ENCODE results near the gene VPS51.

Gene VPS51

DNA sequence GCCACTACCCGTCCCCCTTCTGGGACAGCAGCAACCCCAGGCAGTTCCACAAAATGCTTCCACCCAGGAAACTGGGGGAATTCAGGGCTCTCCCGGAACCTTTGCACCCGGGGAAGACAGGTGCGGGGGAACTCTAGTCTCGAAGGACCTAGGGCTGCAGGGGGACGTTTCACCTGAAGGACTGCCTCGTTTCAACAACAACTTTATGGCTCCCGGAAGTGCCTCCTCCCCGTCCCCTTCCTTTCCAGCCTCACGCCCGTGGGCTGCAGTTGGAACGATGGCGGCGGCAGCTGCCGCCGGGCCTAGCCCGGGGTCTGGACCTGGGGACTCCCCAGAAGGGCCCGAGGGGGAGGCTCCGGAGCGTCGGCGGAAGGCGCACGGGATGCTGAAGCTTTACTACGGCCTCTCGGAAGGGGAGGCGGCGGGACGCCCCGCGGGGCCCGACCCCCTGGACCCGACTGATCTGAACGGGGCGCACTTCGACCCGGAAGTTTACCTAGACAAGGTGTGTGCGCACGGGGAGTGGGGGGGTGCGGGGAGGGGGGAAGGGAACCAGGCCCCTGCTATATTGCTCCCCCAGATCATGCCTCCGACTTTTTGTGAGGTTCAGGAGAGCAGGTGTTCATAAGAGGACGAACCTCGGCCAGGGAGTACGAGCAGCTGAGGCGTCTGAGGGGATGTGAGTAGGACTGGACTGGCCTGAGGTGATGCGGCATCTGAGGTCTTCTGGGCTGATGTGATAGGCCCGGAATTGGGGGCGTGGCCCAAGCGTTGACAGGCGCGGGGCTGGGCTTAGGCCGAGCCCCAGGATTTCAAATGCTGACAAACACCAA is at the start of gene VPS51:
TSS of gene VPS51 (plus strand) at position 241 of the 833 bp plus-strand sequence. CDS start at position 278, 37 bp downstream.
- peak; percentile 65 to 79 (median 66) for DNase-seq

DNA sequence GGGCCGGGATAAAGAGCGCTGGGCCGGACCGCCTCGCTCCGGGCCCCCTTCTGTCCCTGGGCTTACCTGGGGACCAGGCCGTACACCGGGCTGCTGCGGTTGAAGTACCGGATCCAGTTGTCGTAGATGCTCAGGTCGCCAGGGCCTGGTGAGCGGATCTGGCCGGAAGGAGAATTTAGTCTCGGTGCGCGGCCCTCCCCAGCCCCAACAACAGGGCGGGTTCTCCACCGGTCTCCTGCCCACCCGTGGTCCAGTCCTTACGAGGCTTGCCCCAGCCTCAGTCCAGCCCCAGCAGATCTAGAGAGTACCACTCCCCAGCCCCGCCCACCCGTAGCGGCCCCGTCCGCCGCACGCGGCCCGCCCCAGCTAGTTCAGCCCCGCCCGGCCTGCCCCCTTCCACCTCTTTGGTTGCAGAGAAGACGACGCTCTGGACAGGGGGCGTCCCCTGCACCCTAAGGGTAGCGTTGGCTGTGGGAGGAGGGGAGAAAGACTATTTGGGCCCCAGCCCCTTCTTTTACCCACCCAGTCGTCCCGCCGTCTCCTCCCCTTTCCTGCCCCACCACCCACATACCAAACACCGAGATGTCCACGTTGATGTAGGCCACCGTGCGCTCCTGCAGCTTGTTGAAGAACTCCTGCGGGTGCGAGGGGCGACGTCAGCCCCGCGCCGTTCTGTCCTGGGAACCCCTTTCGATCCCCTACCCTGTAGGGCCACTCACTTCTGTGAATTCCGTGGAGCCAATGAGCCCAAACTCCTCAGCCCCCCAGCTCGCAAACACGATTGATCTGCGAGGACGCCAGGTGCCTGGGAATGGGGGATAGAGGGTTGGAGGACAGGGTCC is 48.2 kb upstream of the VPS51 start:
- DNase-seq = peak in 1 of 4 experiments; percentile 27

- no peak for DNase-seq
These were observed 44.6 kb upstream of the VPS51 start for GRCh38 chr11:65051398-65051858.

- DNase-seq = no peak
These were observed 42.0 kb upstream of the VPS51 start for GRCh38 chr11:65053827-65054508.

- DNase-seq = no peak
These were observed 40.5 kb upstream of the VPS51 start for GRCh38 chr11:65055538-65055937.

DNA sequence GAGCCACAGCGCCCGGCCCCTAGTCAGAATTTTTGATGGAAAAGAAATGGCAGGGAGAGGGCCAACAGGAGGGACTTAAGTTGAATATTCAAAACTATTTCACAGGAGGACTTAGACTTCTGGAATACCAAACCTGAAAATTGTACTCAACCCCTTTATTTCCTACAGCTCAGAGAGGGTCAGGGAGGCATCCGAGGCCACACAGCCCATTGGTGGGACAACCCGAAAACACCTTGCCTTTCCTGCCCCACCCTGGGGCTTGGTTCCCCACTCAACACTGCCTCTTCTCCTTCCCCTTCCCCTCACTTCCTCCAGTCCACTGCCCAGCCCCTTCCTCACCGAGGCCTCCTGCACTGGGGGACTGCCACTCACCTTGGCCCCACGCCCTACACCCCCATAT is 39.0 kb upstream of the VPS51 start:
- no peak for DNase-seq

GRCh38 chr11:65057526-65057925 is 38.5 kb upstream of the VPS51 start:
- DNase-seq = no peak

DNA sequence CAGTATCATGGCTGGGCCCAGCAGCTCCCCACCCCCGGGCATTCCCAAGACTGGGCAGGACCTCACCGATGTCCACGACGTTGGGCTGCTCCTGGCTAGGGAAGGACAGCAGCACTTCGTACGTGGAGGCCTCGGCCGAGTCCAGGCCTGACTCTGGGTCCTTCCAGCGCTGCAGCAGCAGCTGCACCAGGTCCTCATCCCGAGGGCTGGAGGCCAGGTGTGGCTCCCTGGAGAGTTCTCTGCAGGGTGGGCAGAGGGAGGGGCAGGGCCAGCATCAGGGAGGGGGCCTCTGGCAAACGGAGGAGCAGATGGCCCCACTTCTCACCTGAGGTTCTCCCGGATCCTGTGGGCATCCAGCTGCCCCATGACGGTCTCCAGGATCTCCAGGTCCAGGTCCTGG is 38.0 kb upstream of the VPS51 start:
- DNase-seq = no peak

DNA sequence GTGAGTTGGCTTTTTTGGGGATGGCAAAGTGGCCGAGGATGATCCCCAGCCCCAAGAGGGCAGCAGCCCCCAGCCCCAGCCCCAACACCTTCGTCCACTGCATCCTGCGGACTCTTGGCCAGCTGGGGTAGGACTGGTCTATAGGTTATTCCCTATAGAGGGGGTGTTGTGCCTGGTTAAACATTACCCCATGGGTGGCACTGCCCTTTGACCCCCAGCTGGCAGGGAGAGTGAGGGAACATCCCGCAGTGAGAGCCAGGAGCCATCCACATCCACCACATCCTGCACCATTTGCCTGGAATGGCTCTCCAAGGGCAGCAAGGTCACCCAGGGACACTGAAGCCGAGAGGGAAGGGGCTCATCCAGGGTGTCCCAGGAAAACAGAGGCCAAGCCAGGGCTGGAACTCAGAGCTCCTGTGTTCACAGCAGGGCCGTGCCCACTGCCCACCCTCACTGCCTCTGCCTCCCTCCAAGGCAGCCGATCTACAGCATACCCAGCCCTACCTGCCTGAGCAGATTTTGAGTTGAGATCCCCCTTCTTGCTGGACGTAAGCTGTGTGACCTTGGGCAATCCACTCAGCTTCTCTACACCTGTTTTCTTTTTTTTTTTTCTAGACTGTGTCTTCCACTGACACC is 37.5 kb upstream of the VPS51 start, which contains the start of gene NAALADL1:
TSS of gene NAALADL1 (minus strand) at position 135 of the 636 bp plus-strand sequence. CDS start at position 103, 32 bp downstream.
- DNase-seq = no peak

DNA sequence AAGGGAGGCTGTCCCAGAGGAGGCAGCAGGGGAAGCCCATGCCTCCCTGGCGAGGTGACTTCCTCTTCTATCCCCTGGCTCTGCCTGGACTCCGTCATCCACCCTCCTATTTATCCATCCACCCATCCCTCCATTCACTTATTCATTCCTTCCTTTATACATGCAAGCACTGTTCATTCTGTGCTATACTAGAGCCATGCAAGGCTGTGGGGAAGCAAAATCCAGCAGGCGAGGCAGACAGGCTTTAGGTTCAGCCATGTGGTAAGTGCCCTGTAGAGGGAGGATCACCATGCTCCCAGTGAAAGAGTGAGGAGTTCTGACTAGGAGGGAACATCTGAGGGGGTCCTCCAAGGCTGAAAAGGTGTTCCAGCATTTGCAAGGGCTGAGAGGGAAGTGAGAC is 36.5 kb upstream of the VPS51 start:
- no peak for DNase-seq

DNA sequence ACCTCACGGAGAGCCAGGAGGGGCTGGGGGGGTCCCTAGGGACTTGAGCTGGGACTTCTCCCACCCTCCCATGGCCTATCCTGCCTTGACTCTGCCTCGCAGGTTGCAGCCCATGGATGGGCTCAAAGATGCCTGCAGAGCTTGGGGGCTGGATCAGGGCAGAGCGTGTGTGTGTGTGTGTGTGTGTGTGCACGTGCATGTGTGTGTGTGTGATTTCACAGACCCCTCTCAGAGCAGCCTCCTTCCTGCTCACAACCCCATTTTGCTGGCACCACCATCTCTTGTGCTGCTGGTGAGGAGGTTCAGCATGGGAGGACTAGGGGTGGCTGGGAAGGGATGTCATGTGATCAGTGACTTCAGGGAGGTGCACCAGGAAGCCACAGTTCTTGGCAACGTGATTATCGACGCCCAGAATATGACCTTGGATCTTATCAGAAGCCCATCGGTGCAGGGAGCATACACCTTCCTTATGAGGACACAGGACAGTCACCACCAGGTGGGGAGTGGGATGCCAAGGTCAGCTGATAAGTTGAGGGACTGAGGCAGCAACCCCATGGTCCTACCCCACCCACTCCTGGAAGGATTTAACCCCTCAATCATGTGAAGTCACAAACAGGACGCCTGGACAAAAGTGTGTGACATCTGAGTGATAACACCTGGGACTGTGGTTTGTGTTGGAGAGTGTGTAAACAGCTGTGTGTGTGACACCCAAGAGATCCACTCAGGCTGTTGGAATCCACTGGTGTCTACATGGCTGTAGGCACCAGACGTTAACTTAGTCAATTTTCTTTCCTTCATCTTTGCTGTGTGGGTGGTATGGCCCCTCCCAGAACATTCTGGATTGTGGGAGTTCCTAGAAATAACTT is 35.8 kb upstream of the VPS51 start:
- DNase-seq = no peak

GRCh38 chr11:65060913-65061408 is 35.1 kb upstream of the VPS51 start:
- DNase-seq = peak in 1 of 4 experiments; percentile 17

GRCh38 chr11:65063532-65063931 is 32.5 kb upstream of the VPS51 start:
- DNase-seq = no peak

DNA sequence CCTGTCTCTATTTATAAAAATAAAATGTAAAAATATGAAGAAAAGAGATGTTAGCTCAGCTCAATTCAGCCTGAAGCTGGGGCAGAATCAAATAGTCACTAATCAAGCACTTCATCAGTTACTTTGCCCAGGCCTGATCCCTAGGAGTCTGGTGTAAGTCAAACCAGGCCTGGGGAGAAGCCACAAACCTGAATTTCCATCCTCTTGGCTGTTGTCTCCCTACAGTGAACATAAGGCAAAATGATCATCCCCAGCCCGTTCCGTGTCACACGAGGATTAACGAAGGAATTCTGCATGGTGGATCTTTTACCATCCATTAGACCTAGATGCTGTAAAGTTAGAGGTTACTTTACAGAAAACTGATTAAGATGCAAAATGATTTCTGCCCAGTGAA is 31.2 kb upstream of the VPS51 start:
- DNase-seq = no peak

DNA sequence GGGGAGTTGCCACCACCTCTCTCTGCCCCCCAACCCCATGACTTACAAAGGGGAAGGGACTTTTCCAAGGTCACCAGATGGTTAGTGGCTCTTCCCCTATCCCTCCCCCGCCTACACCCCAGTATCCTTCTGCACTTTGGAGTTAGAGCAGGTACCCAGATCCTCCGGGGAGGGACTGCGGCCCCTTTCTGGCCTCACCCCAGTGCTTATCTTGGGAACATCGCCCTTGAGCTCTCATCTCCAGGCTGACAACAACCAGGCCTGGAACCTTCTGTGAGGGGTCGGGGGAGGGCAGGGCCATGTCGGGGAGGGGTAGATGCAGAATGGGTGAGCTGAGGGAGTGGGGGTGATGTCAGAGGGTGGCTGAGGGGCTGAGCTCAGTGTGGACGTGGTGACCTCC is 30.2 kb upstream of the VPS51 start:
- no peak for DNase-seq

DNA sequence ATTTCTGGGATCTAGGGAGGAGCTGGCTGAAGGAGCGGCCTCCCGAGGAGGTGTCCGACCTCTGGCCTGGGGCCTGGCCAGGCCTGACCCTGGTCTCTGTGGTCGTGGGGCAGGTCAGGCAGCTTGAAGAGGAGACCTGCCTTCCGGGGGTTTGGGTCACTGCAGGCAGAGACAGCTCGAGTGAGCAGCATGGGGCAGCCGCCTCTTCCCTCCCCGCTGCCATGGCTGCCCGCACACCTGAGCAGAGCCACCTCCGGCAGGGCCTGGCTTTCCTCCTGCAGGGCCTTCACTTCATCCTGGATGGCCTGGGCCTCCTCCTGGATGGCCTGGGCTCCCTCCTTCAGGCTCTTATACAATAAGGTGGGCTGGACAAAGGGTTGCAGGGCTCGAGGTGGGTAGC is 29.7 kb upstream of the VPS51 start:
- no peak for DNase-seq

- DNase-seq = no peak
These were observed 29.2 kb upstream of the VPS51 start for GRCh38 chr11:65066805-65067291.

DNA sequence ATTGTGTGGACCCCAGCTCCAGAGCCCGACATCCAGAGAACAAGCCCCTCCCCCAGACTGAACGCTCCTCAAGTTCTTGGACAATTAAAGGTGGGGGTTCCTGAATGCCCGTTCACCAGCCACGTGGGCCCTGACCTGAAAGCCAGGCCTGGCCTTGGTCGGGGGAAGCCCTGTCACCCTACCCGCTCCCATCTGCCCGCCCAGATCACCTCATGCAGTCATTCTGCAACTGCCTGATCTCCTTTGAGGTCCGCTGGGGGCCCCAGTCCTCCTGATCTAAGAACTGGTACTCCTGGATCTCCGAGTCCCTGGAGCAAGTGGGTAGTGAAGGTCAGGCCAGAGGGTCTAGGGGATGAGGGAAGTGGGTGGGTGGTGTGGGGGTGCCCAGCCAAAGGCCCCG is 28.6 kb upstream of the VPS51 start:
- no peak for DNase-seq

- no peak for DNase-seq
These were observed 26.8 kb upstream of the VPS51 start for GRCh38 chr11:65069217-65069616.

GRCh38 chr11:65071907-65072630 is 23.9 kb upstream of the VPS51 start:
- no peak for DNase-seq

GRCh38 chr11:65072631-65072966 is 23.4 kb upstream of the VPS51 start:
- DNase-seq = no peak
